HEK293 (cell line): ENCODE measurements around the gene TOMM40L.

ENCODE experiments used
- MEIS1 ChIP-seq: sonication (generic); formaldehyde crosslinking; IDR thresholded peaks from 2 replicates; pipeline ENCODE4 v1.8.1; 2022; ENCODE audit warnings: missing genetic modification reagents, mild to moderate bottlenecking, borderline replicate concordance
- MZF1 ChIP-seq: fragments of 450-650 bp; formaldehyde crosslinking; IDR thresholded peaks from 2 replicates; pipeline ENCODE4 v1.5.1; 2017; ENCODE audit warnings: missing biosample characterization, missing genetic modification characterization, borderline replicate concordance
- ZNF174 ChIP-seq: fragments of 450-650 bp; formaldehyde crosslinking; IDR thresholded peaks from 2 replicates; pipeline ENCODE4 v1.5.0; 2017; ENCODE audit warnings: missing biosample characterization, mild to moderate bottlenecking, missing genetic modification characterization
- ZNF311 ChIP-seq: fragments of 450-650 bp; formaldehyde crosslinking; IDR thresholded peaks from 2 replicates; pipeline ENCODE4 v1.5.1; 2017; ENCODE audit warnings: missing biosample characterization, missing genetic modification characterization, borderline replicate concordance
- ZNF530 ChIP-seq: fragments of 450-650 bp; formaldehyde crosslinking; IDR thresholded peaks from 2 replicates; pipeline ENCODE4 v1.5.1; 2016; ENCODE audit warnings: low read depth, missing biosample characterization, missing genetic modification characterization

DNA sequence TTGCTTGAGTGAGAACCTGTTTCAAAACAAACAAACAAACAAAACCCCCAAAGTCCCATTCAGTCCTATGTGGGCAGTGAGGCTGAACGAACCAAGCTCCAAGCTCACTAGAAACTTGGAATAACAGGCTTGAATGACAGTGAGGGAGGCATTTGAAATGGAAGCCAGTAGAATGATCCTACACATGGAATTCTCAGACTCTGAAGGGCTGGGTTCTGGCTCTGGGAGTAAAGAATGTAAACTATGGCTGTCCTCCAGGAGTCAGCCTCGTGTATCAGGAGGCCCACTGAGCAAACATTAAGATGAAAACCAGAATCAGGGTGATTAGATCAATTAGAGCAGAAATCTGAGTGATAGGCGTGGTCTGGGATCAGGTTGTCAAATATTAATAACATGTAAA is 47.5 kb downstream of the TOMM40L start:
- no peak for TF ChIP-seq ZNF174
- TF ChIP-seq ZNF530 (tag by site-specific recombination): no peak
- TF ChIP-seq ZNF311 (tag by site-specific recombination): no peak
- TF ChIP-seq MZF1 (tag by site-specific recombination): no peak
- no peak for TF ChIP-seq MEIS1 (CRISPR knock-in tag)
